SU-DHL-6 (cell line): ENCODE measurements around the gene NXPH3.

Experiments used
- H2AFZ ChIP-seq: fragments of 200-600 bp; sonication (generic); 2 replicates; pipeline ENCODE4 v1.6.1; 2014; ENCODE audit warnings: low read depth, mild to moderate bottlenecking, moderate library complexity, mixed read lengths, antibody characterized with exemption, low read length; ENCODE audit not compliant: severe bottlenecking
- H3F3A ChIP-seq: fragments of 200-600 bp; shearing (Covaris generic); 2 replicates; pipeline ENCODE4 v1.6.0; 2016; ENCODE audit warnings: antibody characterized with exemption, mild to moderate bottlenecking; ENCODE audit not compliant: insufficient read depth
- H3K27ac ChIP-seq: fragments of 200-600 bp; sonication (generic); 2 replicates; pipeline ENCODE4 v1.5.1; 2016; ENCODE audit warnings: low read depth, mild to moderate bottlenecking, low read length, moderate library complexity, mixed read lengths
- H3K27me3 ChIP-seq: fragments of 200-600 bp; sonication (generic), shearing (Covaris generic); 2 replicates; pipeline ENCODE4 v1.6.0; 2014; ENCODE audit warnings: mild to moderate bottlenecking, low read length
- H3K36me3 ChIP-seq: fragments of 200-600 bp; sonication (generic); 2 replicates; pipeline ENCODE4 v1.6.1; 2014; ENCODE audit warnings: mild to moderate bottlenecking, low read length, mixed read lengths
- H3K4me2 ChIP-seq: fragments of 300-600, 200-600 bp; shearing (Covaris generic), sonication (generic); 2 replicates; pipeline ENCODE4 v1.6.0; 2014; ENCODE audit warnings: low read length, low read depth, mild to moderate bottlenecking; ENCODE audit not compliant: poor library complexity, severe bottlenecking
- H3K4me3 ChIP-seq: fragments of 200-600 bp; sonication (generic); 2 replicates; pipeline ENCODE4 v1.5.1; 2014; ENCODE audit warnings: antibody characterized with exemption, low read length, mild to moderate bottlenecking, mixed read lengths; ENCODE audit not compliant: insufficient read depth, poor library complexity, severe bottlenecking
- H3K79me2 ChIP-seq: fragments of 200-600 bp; sonication (generic); 2 replicates; pipeline ENCODE4 v1.6.1; 2014; ENCODE audit warnings: mild to moderate bottlenecking, low read length, moderate library complexity; ENCODE audit not compliant: insufficient read depth
- H3K9ac ChIP-seq: fragments of 200-600 bp; sonication (generic); 2 replicates; pipeline ENCODE4 v1.7.0; 2014; ENCODE audit warnings: mild to moderate bottlenecking, low read length
- H3K9me2 ChIP-seq: fragments of 200-600 bp; sonication (generic); replicated peaks from 2 replicates; pipeline ENCODE4 v1.6.1; 2014; ENCODE audit warnings: low read length; ENCODE audit not compliant: insufficient read depth
- H3K9me3 ChIP-seq: fragments of 200-600 bp; sonication (generic); 2 replicates; pipeline ENCODE4 v1.6.1; 2014; ENCODE audit warnings: low read length, mixed read lengths; ENCODE audit not compliant: insufficient read depth
- H4K20me1 ChIP-seq: fragments of 200-600 bp; sonication (generic); 2 replicates; pipeline ENCODE4 v1.6.1; 2014; ENCODE audit warnings: low read depth, mild to moderate bottlenecking, antibody characterized with exemption, low read length, moderate library complexity, mixed read lengths
- CTCF ChIP-seq: fragments of 200-600 bp; sonication (generic); IDR thresholded peaks from one replicate; pipeline ENCODE4 v1.5.1; 2017; ENCODE audit warnings: antibody characterized with exemption, mild to moderate bottlenecking, low read length, moderate library complexity; ENCODE audit not compliant: insufficient read depth, poor library complexity, severe bottlenecking
- EZH2phosphoT487 ChIP-seq: fragments of 200-600 bp; sonication (generic), shearing (Covaris generic); conservative IDR thresholded peaks from 2 replicates; pipeline ENCODE4 v1.6.1; 2018; ENCODE audit warnings: mild to moderate bottlenecking, antibody characterized with exemption, low read length, moderate library complexity, mixed read lengths

NXPH3 gene

DNA sequence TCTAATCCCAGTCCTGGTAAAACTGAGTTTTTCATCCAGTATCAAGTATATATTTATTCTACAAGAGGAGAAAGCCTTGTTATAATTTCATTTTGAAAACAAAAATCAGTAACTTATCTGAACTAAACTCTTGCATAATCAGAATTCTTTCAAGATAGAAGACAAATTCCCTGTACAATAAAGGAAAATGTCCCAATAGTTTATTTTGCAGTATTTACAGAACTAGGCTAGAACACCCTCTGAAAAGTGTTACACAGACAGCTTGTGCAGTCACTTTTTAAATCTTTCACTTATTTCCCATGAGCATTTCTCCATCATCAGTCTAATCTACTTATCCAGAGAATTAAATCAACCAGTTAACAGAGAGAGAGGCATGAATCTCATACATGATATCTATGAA, 53.8 kb downstream of the NXPH3 start:
- TF ChIP-seq EZH2phosphoT487: no peak
- no peak for TF ChIP-seq CTCF
- Histone ChIP-seq H3K9ac (no peak overlapping the region), H3K36me3 (no peaks in the 10 kb centered on the region), H3K4me2 (no peak overlapping the region), H2AFZ (no peak overlapping the region), H3K27me3 (no peaks in the 10 kb centered on the region), H3K27ac (no peak overlapping the region), H3K9me2 (no peaks in the 10 kb centered on the region), H3K79me2 (peaks cover 78% of the 10 kb centered on the region), H3K9me3 (no peaks in the 10 kb centered on the region), H3K4me3 (no peak overlapping the region), H3F3A (0 out of 2 replicates have a peak, but pooled peaks cover 3% of the 10 kb centered on the region), H4K20me1 (peaks cover 7% of the 10 kb centered on the region; the same call in 1 of the 2 replicates)

DNA sequence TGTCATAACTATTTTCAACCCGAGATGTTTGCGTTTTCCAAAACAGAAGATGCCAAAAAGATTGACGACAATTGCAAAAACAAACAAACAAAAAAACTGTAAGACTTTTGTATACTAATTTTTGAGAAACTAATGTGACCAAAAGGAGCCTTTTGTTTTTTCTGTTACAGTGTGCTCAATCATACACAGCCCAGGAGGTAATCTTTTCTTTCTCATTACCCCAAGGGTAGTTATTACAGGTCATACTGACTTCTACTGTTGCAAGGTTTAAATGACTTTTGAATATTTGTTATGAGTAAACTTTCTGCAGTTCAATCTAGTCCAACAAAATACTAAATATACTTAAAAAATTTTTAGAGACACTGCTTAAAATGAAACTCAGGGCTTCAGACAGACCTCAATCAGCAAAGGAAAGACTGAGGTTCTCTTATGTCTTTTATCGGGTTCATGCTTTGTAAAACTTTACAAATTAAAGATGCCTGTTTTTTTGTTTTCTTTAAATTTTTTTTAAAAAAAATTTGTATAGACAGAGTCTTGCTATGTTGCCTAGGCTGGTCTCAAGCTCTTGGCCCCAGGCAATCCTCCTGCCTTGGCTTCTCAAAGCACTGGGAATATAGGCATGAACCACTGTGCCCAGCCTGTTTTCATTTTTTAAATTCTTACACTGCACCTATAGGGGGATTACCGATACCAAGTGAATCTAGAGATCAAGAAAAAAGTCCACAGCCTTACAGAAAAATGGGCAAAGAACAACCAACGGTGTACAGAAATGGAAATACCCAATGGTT, 54.6 kb downstream of the NXPH3 start:
- Histone ChIP-seq H3K79me2 (peaks cover 79% of the 10 kb centered on the region), H2AFZ (no peak overlapping the region)

DNA sequence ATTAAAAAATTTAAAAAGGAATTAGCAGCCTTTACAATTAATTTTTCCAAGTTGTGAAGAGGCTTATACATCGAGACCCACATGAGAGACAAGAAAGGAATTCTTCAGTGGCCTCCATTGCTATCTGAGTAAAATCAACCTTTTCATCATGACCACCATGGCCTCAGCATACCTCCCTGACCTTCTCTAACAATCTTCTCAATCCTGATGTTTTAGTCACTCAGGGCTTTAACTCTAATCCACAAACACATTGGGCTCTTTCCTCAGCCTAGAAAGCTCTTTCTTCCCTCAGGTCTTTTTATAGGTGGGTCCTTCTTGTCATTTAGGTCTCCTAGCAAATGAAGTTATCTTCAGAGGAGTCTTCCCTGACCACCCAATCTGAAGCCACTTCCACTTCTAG, 55.8 kb downstream of the NXPH3 start:
- Histone ChIP-seq H3F3A (0 out of 2 replicates have a peak, but pooled peaks cover 3% of the 10 kb centered on the region), H3K79me2 (peaks cover 77% of the 10 kb centered on the region), H3K27ac (no peak overlapping the region), H3K9me2 (no peaks in the 10 kb centered on the region), H3K36me3 (no peaks in the 10 kb centered on the region), H3K9ac (no peak overlapping the region), H3K4me3 (no peak overlapping the region), H3K9me3 (no peaks in the 10 kb centered on the region), H2AFZ (no peak overlapping the region), H3K4me2 (no peak overlapping the region), H3K27me3 (no peaks in the 10 kb centered on the region), H4K20me1 (peaks cover 7% of the 10 kb centered on the region; the same call in 1 of the 2 replicates)
- TF ChIP-seq EZH2phosphoT487 (no peak), CTCF (no peak)

More for the DNA sequence above, 54.6 kb downstream of the NXPH3 start:
- H3K4me3 ChIP-seq: no peak overlapping the region
- TF ChIP-seq CTCF (no peak), EZH2phosphoT487 (no peak)
- 0 out of 2 replicates have a peak, but pooled peaks cover 3% of the 10 kb centered on the region for H3F3A ChIP-seq
- no peak overlapping the region for H3K4me2 ChIP-seq
- no peaks in the 10 kb centered on the region for H3K9me2 ChIP-seq
- no peaks in the 10 kb centered on the region for H3K27me3 ChIP-seq
- peaks cover 7% of the 10 kb centered on the region; the same call in 1 of the 2 replicates for H4K20me1 ChIP-seq
- no peak overlapping the region for H3K27ac ChIP-seq
- no peaks in the 10 kb centered on the region for H3K36me3 ChIP-seq
- H3K9me3 ChIP-seq: no peaks in the 10 kb centered on the region
- no peak overlapping the region for H3K9ac ChIP-seq
